ENCODE data around the gene NOSIP.
A peak's percentile ranks its signal among the peaks of the same experiment; 100 is the strongest.

The NOSIP gene

DNA sequence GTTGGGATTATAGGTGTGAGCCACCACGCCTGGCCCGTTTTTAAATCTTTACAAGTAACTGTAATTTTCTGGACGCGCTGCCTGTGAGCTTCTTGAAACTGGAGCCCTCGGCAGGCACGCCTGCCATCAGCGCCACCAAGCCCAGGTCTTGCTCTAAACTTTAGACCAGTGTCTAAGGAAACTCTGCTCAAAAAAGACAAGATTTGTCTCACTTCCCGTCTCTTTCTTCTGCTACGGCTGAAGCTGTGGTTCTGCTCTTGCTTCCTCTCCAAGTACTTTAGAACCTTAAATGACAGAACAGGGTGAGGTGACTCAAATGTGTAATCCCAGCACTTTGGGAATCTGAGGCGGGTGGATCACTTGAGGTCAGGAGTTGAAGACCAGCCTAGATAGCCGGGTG lies 27.6 kb downstream of the NOSIP start:
- H3K9me3 Mint-ChIP-seq = no peaks in the 10 kb centered on the region
- no peak for ATAC-seq
- peak overlapping the region; percentile 87 to 92 for H3K27ac Mint-ChIP-seq
- H3K4me1 Mint-ChIP-seq = peaks cover 84% of the 10 kb centered on the region
- no peaks in the 10 kb centered on the region for H3K27me3 Mint-ChIP-seq
- no peak for DNase-seq
- H3K4me3 Mint-ChIP-seq = peak overlapping the region; percentile 65 to 80

DNA sequence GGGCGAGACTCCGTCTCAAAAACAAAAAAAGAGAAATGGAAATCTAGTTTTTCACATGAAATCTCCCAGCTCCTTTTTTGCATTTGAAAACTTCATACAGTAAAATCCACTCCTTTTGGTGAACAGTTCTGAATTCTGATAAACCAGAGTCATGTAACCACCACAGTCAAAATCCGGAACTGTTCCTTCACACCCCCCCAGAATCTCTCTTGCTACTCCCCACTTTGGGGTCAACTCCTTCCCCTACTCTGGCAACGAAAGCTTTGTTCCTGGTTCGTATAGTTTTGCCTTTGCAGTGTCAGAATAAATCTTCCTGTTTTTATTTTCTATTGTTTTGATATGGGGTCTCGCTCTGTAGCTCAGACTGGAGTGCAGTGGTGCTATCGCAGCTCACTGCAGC lies 28.8 kb downstream of the NOSIP start:
- Mint-ChIP-seq H3K27me3 (no peaks in the 10 kb centered on the region), H3K4me1 (peaks cover 85% of the 10 kb centered on the region), H3K9me3 (no peaks in the 10 kb centered on the region), H3K27ac (peak overlapping the region in 1 of 2 donors; percentile 58), H3K4me3 (peak overlapping the region in 1 of 2 donors; percentile 19)
- DNase-seq (no peak), ATAC-seq (no peak)

GRCh38 chr19:49549045-49549444 lies 31.3 kb downstream of the NOSIP start:
- DNase-seq = no peak

GRCh38 chr19:49546825-49547565 lies 33.4 kb downstream of the NOSIP start:
- DNase-seq = peak; percentile 59 to 62
- Mint-ChIP-seq H3K4me3 (peak overlapping the region; percentile 67 to 84), H3K27me3 (no peaks in the 10 kb centered on the region), H3K9me3 (no peaks in the 10 kb centered on the region), H3K4me1 (peaks cover 40% of the 10 kb centered on the region), H3K27ac (peak overlapping the region in 1 of 2 donors; percentile 61)
- peak; percentile 67 for ATAC-seq

More at GRCh38 chr19:49549045-49549444, 31.3 kb downstream of the NOSIP start:
- Mint-ChIP-seq H3K4me3 (peak overlapping the region in 1 of 2 donors; percentile 24), H3K27ac (peak overlapping the region in 1 of 2 donors; percentile 63), H3K4me1 (peaks cover 60% of the 10 kb centered on the region), H3K27me3 (no peaks in the 10 kb centered on the region), H3K9me3 (no peaks in the 10 kb centered on the region)
- ATAC-seq = no peak

DNA sequence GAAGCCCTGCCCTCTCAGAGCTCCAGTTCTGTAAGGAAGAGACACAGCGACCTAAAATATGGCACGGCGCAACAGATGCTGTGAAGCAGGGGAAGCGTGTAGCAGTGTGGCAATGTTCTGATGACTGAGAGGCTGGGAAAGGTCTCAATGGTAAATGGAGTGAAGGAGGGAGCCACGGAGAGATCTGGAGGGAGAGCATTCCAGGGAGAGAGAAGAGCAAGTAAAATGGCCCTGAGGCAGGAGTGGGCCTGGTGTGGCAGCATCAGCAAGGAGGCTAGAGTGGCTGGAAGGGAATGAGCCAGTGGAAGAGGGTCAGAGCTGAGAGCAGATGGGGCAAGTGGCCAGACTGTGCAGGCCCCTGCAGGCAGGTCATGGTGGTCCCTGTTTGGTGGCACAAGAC lies 36.2 kb downstream of the NOSIP start:
- Mint-ChIP-seq H3K4me1 (peaks cover 26% of the 10 kb centered on the region), H3K27me3 (no peaks in the 10 kb centered on the region), H3K4me3 (no peak overlapping the region), H3K9me3 (no peaks in the 10 kb centered on the region), H3K27ac (no peak overlapping the region)
- DNase-seq (no peak), ATAC-seq (no peak)

DNA sequence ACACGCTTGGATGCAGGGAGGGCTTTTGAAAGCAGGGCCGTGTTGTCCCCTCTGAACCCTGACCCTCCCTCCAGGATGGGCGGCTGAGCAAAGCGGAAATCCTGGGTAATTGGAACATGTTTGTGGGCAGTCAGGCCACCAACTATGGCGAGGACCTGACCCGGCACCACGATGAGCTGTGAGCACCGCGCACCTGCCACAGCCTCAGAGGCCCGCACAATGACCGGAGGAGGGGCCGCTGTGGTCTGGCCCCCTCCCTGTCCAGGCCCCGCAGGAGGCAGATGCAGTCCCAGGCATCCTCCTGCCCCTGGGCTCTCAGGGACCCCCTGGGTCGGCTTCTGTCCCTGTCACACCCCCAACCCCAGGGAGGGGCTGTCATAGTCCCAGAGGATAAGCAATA lies 37.3 kb downstream of the NOSIP start:
- H3K27me3 Mint-ChIP-seq = no peaks in the 10 kb centered on the region
- H3K4me3 Mint-ChIP-seq = no peak overlapping the region
- H3K9me3 Mint-ChIP-seq = no peaks in the 10 kb centered on the region
- ATAC-seq (no peak), DNase-seq (no peak)
- no peak overlapping the region for H3K27ac Mint-ChIP-seq
- H3K4me1 Mint-ChIP-seq = peaks cover 15% of the 10 kb centered on the region

- no peak overlapping the region for H3K4me3 Mint-ChIP-seq
- no peaks in the 10 kb centered on the region for H3K9me3 Mint-ChIP-seq
- H3K27ac Mint-ChIP-seq = no peak overlapping the region
- peaks cover 9% of the 10 kb centered on the region for H3K4me1 Mint-ChIP-seq
- ATAC-seq = no peak
- H3K27me3 Mint-ChIP-seq = no peaks in the 10 kb centered on the region
- DNase-seq = no peak
Observed at GRCh38 chr19:49542446-49542845, 37.9 kb downstream of the NOSIP start.

DNA sequence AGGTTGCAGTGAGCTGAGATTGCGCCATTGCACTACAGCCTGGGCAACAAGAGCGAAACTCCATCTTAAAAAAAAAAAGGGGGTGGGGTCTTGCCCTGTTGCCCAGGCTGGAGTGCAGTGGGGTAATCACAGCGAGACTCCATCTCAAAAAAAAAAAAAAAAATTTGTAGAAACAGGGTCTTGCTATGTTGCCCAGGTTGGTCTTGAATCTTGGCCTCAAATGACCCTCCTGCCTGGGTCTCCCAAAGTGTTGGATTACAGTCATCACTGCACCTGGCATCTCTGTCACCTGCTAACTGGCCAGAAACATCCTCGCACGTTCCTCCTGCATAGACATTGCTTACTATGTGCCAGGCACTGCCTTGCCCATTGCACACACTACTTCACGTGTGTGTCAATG lies 38.4 kb downstream of the NOSIP start:
- Mint-ChIP-seq H3K9me3 (no peaks in the 10 kb centered on the region), H3K4me3 (no peak overlapping the region), H3K4me1 (peaks cover 3% of the 10 kb centered on the region), H3K27me3 (no peaks in the 10 kb centered on the region), H3K27ac (no peak overlapping the region)
- ATAC-seq (no peak), DNase-seq (no peak)

- no peak for ATAC-seq
- H3K27ac Mint-ChIP-seq = no peak overlapping the region
- H3K4me1 Mint-ChIP-seq = peaks cover 12% of the 10 kb centered on the region
- no peaks in the 10 kb centered on the region for H3K9me3 Mint-ChIP-seq
- H3K4me3 Mint-ChIP-seq = no peak overlapping the region
- DNase-seq = no peak
- no peaks in the 10 kb centered on the region for H3K27me3 Mint-ChIP-seq
Observed at GRCh38 chr19:49539192-49539952, 41.0 kb downstream of the NOSIP start.

- H3K27me3 Mint-ChIP-seq = no peaks in the 10 kb centered on the region
- H3K27ac Mint-ChIP-seq = no peak overlapping the region
- no peak overlapping the region for H3K4me3 Mint-ChIP-seq
- H3K9me3 Mint-ChIP-seq = no peaks in the 10 kb centered on the region
- DNase-seq (no peak), ATAC-seq (no peak)
- H3K4me1 Mint-ChIP-seq = peaks cover 16% of the 10 kb centered on the region
Observed at GRCh38 chr19:49538643-49539042, 41.7 kb downstream of the NOSIP start.

DNA sequence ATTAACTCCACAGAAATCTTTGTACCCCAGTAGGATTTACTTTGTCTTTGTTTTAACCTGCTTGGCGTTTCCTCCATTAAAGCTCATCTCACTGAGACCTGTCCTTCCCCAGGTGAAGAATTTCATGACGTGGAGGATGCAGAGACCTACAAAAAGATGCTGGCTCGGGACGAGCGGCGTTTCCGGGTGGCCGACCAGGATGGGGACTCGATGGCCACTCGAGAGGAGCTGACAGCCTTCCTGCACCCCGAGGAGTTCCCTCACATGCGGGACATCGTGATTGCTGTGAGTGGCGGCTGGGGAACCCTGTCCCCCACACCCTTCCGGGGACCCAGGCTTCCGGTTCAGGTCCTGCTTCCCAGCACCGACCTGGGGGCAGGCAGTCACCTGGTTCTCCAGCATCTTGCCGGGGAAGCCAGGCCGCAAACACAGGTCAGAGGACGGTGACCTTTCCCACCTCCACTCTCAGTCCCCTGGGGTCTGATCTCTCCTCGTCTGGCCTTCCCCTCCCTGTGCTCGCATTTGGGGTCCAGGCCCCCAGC lies 43.4 kb downstream of the NOSIP start:
- no peaks in the 10 kb centered on the region for H3K27me3 Mint-ChIP-seq
- ATAC-seq = no peak
- no peak for DNase-seq
- no peak overlapping the region for H3K27ac Mint-ChIP-seq
- H3K9me3 Mint-ChIP-seq = no peaks in the 10 kb centered on the region
- no peak overlapping the region for H3K4me3 Mint-ChIP-seq
- peaks cover 28% of the 10 kb centered on the region for H3K4me1 Mint-ChIP-seq

DNA sequence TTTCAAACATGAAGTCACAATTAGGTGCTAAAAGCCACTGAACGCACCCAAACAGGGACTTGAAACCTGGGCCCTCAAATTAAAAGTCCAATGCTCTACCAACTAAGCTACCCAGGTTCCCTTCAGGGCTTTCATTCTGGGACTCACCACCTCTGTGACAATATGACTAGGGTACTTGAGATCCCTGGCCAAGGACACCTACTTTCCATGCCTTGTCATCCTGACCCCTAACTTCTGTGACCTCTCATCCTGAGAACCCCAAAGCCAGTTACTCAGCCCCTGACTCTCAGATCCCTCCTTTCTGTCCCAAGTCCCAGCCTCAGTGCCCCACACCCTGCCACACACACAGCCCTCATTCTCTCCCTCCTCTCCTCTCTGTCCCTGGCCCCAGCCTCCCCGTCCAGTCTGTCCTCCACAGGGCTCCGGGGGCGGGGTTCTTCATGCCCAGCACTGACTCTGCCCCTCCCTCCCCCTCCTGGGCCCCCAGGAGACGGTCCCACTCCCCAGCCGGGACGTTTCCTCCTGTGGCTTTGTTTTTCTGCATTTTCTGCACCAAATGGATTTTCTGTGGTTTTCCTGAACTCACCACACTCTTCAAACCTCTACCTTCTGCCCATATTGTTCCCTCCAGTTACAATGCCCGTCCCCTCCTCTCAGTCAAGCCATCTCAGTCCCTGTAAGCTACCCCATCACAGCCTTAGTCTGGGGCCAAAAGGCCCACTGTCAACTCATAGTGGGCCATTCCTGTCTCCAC lies 45.5 kb downstream of the NOSIP start:
- Mint-ChIP-seq H3K9me3 (no peaks in the 10 kb centered on the region), H3K27ac (peak overlapping the region in 1 of 2 donors; percentile 28), H3K27me3 (no peaks in the 10 kb centered on the region), H3K4me3 (peak overlapping the region; percentile 75 to 91), H3K4me1 (peaks cover 28% of the 10 kb centered on the region)
- ATAC-seq = peak; percentile 16
- DNase-seq = no peak

DNA sequence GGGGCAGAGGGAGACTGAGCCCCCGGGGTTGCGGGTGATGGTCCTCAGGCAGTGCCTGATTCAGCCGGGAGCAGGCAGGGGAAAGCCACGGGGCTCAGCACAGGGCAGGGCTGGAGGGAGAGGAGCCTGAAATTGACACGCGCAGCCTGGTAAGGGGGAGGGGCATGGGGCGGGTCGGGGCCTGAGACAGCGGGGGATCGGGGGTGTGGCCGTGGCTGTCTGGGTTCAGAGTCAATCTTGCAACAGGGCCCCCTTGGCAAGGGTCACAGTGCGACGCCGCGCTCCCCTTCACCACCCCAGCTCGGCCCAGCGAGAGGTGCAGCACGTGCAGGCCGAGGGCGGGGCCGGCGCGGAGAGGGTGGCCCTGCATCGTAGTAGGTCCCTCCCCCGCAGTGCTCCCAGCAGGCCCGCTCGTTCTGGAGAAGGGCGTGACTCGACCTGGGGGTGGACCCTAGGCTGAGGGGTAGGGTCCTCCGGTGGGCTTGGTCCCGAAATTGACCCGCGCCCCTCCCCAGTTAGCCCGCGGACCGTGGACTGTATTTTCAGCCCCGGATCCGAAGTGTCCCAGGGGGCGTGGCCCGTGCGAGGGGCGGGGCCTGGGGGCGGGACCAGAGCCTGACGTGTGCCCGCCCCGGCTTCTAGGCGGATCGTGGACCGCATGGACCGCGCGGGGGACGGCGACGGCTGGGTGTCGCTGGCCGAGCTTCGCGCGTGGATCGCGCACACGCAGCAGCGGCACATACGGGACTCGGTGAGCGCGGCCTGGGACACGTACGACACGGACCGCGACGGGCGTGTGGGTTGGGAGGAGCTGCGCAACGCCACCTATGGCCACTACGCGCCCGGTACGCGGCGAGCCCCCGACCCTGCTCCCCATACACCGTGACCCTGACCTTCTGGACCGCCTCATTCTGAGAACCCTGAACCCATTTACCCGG lies 46.5 kb downstream of the NOSIP start:
- peaks cover 28% of the 10 kb centered on the region for H3K4me1 Mint-ChIP-seq
- peak overlapping the region; percentile 75 to 91 for H3K4me3 Mint-ChIP-seq
- H3K27ac Mint-ChIP-seq = no peak overlapping the region
- no peaks in the 10 kb centered on the region for H3K27me3 Mint-ChIP-seq
- H3K9me3 Mint-ChIP-seq = no peaks in the 10 kb centered on the region
- peak; percentile 90 for ATAC-seq
- peak; percentile 77 to 84 for DNase-seq

DNA sequence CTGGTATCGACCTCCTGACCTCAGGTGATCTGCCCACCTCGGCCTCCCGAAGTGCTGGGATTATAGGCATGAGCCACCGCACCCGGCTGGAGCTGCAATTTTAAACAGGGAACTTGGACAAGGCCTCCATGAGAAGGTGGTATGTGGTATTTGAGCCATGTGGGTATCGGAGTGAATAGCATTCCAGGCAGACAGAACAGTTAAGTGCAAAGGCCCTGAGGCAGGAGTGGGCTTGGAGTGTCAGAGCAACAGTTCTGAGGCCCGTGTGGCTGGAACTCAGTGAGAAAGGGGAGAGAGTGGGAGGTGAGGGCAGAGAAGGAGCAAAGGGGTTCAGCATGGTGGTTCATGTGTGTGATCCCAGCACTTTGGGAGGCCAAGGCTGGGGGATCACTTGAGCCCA lies 49.6 kb downstream of the NOSIP start:
- H3K4me1 Mint-ChIP-seq = peaks cover 45% of the 10 kb centered on the region
- no peak for DNase-seq
- no peak overlapping the region for H3K27ac Mint-ChIP-seq
- H3K9me3 Mint-ChIP-seq = no peaks in the 10 kb centered on the region
- no peaks in the 10 kb centered on the region for H3K27me3 Mint-ChIP-seq
- H3K4me3 Mint-ChIP-seq = no peak overlapping the region
- no peak for ATAC-seq

Measured in stimulated activated naive CD8-positive, alpha-beta T cell treated with anti-CD3 and anti-CD28 coated beads, Interleukin-15, amount 100 ng/mL, for 72 hours (primary cell).